CD14-positive monocyte (primary cell): ENCODE results near the gene LHX6. TPM values are rescaled to one million over a fixed set of nuclear protein-coding genes. Genes with fewer than 3 reads are reported as not detected.

ENCODE experiments used
- DNase-seq, 3 donors: peaks; one replicate each; pipeline ENCODE4 v3.0.0-alpha.2; 2011 to 2022
- H2AFZ ChIP-seq: 2 replicates; pipeline ENCODE4 v1.6.0; 2012; ENCODE audit warnings: mild to moderate bottlenecking, low read depth, low read length, inconsistent platforms; ENCODE audit not compliant: insufficient read depth, poor library complexity, severe bottlenecking
- H3K27ac ChIP-seq, 2 donors: 1 replicate in 1 of 2; 2 replicates in 1 of 2; pipeline ENCODE4 v1.5.1; 2012 to 2013; ENCODE audit warnings: low read length in 2 of 2, control low read depth in 1 of 2, inconsistent platforms in 1 of 2, low read depth in 1 of 2, mild to moderate bottlenecking in 1 of 2
- H3K27me3 ChIP-seq, 2 donors: one replicate each; pipeline versions ENCODE4 v1.6.0 to v1.6.1; 2011 to 2013; ENCODE audit warnings: low read length in 2 of 2; ENCODE audit not compliant: control insufficient read depth in 2 of 2, insufficient read depth in 2 of 2
- H3K36me3 ChIP-seq, 2 donors: replicated peaks in 1 of 2; 1 replicate in 1 of 2; 2 replicates in 1 of 2; pipeline versions ENCODE4 v1.5.1 to v1.6.1; 2012 to 2013; ENCODE audit warnings: low read length in 2 of 2, control low read depth in 1 of 2, inconsistent platforms in 1 of 2, mild to moderate bottlenecking in 1 of 2; ENCODE audit not compliant: insufficient read depth in 2 of 2, control insufficient read depth in 1 of 2
- H3K4me1 ChIP-seq, 2 donors: 1 replicate in 1 of 2; 2 replicates in 1 of 2; pipeline versions ENCODE4 v1.5.1 to v1.6.1; 2012 to 2013; ENCODE audit warnings: low read length in 2 of 2, control low read depth in 1 of 2, inconsistent platforms in 1 of 2, mild to moderate bottlenecking in 1 of 2, moderate library complexity in 1 of 2; ENCODE audit not compliant: insufficient read depth in 2 of 2, control insufficient read depth in 1 of 2
- H3K4me2 ChIP-seq: replicated peaks from 2 replicates; pipeline ENCODE3; 2012; ENCODE audit warnings: low read length, moderate library complexity, mild to moderate bottlenecking; ENCODE audit not compliant: poor library complexity, severe bottlenecking; ENCODE audit errors: extremely low read depth
- H3K4me3 ChIP-seq, 3 experiments: fragments of 200-600 bp in 1 of 3; sonication (generic) in 1 of 3; replicated peaks in 1 of 3; 1 replicate in 2 of 3; 2 replicates in 1 of 3; pipeline ENCODE4 v1.5.1; 2011 to 2013; ENCODE audit warnings: low read length in 3 of 3, mild to moderate bottlenecking in 3 of 3, control low read depth in 2 of 3, low read depth in 2 of 3, inconsistent platforms in 1 of 3, moderate library complexity in 1 of 3
- H3K79me2 ChIP-seq: 2 replicates; pipeline ENCODE4 v1.6.0; 2012; ENCODE audit warnings: mild to moderate bottlenecking, control low read depth, inconsistent platforms, low read length, moderate library complexity; ENCODE audit not compliant: insufficient read depth
- H3K9ac ChIP-seq: 2 replicates; pipeline ENCODE4 v1.6.0; 2017; ENCODE audit warnings: low read length, mild to moderate bottlenecking; ENCODE audit not compliant: insufficient read depth, poor library complexity, severe bottlenecking
- H3K9me3 ChIP-seq, 2 donors: replicated peaks in 1 of 2; 1 replicate in 1 of 2; 2 replicates in 1 of 2; pipeline versions ENCODE4 v1.5.1 to v1.6.1; 2012 to 2013; ENCODE audit warnings: low read length in 2 of 2, control low read depth in 1 of 2; ENCODE audit not compliant: control insufficient read depth in 1 of 2, insufficient read depth in 1 of 2
- H4K20me1 ChIP-seq: 2 replicates; pipeline ENCODE4 v1.6.0; 2012; ENCODE audit warnings: mild to moderate bottlenecking, low read length, control low read depth, moderate library complexity; ENCODE audit not compliant: insufficient read depth
- H3K27ac Mint-ChIP-seq, 7 donors: one replicate each; pipeline ENCODE4 v1.8.0; 2020; ENCODE audit warnings: mild to moderate bottlenecking in 7 of 7, mixed read lengths in 7 of 7, moderate library complexity in 6 of 7, inconsistent platforms in 2 of 7
- H3K27me3 Mint-ChIP-seq, 3 donors: one replicate each; pipeline ENCODE4 v1.8.0; 2021 to 2022; ENCODE audit warnings: low read depth in 3 of 3, mild to moderate bottlenecking in 3 of 3, mixed read lengths in 3 of 3, moderate library complexity in 3 of 3, inconsistent platforms in 1 of 3
- H3K36me3 Mint-ChIP-seq, 2 donors: one replicate each; pipeline ENCODE4 v1.8.0; 2020; ENCODE audit warnings: mixed read lengths in 2 of 2, inconsistent platforms in 1 of 2, mild to moderate bottlenecking in 1 of 2
- H3K4me1 Mint-ChIP-seq: one replicate; pipeline ENCODE4 v1.8.0; 2020; ENCODE audit warnings: mild to moderate bottlenecking, mixed read lengths
- H3K4me3 Mint-ChIP-seq, 2 donors: one replicate each; pipeline ENCODE4 v1.8.0; 2020; ENCODE audit warnings: mild to moderate bottlenecking in 2 of 2, mixed read lengths in 2 of 2, moderate library complexity in 1 of 2
- H3K9me3 Mint-ChIP-seq, 7 donors: one replicate each; pipeline ENCODE4 v1.8.0; 2020 to 2022; ENCODE audit warnings: mixed read lengths in 7 of 7, mild to moderate bottlenecking in 6 of 7, moderate library complexity in 6 of 7, inconsistent platforms in 2 of 7
- WGBS: methylation state at CpG from one replicate; pipeline ENCODE4 v1.1.5; 2013; ENCODE audit warnings: missing lambda C conversion rate; ENCODE audit not compliant: insufficient coverage; 5-methylcytosine and 5-hydroxymethylcytosine counted together
- intact Hi-C, 2 donors: fragments of 100-400 bp; cut with micrococcal nuclease; formaldehyde crosslinking; loops; one replicate each; pipeline versions ENCODE4 v1.15.0 to v1.15.1; 2023
- polyA plus RNA-seq, 3 donors: library from polyadenylated mRNA; depleted of rRNA in 1 of 3; unstranded in 2 of 3; stranded (reverse) in 1 of 3; fragments of 300-500 nt in 2 of 3; fragments of >200 nt in 1 of 3; fragmentation: Illumina TruSeq in 2 of 3; gene quantifications; 1 replicate in 2 of 3; 2 replicates in 1 of 3; pipeline ENCODE4 v1.2.3, GENCODE V29; 2012 to 2021
- TF ChIP-seq, protein P1 (sequence below): fragments of 200-600 bp; IDR thresholded peaks from one replicate; pipeline ENCODE4 v1.8.0; 2022; ENCODE audit warnings: antibody characterized with exemption, mild to moderate bottlenecking

The LHX6 gene
- polyA plus RNA-seq, 3 donors = not detected

DNA sequence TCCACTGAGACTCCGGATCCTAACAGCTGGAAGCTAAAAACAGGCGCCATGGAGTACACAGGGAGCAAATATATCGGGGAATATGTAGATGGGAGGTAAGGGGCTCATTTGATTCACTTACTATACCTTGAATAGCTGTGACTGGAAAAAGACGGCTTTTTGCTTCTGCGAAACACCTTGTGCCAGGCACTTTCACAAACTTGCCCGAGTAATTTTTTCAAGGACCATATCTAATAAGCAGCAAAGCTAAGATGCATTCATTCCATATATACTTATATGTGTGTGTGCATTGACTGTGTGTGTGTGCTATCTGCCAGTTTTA lies 68.9 kb downstream of the LHX6 start:
- WGBS = 0% methylated on average over 2 of the region's 6 CpGs
- H3K27me3 Mint-ChIP-seq = peaks cover 11 to 14% (median 13%) of the 10 kb centered on the region in 3 donors
- Histone ChIP-seq H3K79me2 (peaks cover 34% of the 10 kb centered on the region), H3K4me2 (peak overlapping the region; percentile 89), H3K9me3 (no peaks in the 10 kb centered on the region), H3K36me3 (no peaks in the 10 kb centered on the region), H3K4me3 (peak overlapping the region in 2 of 3 experiments; percentile 67 to 94), H3K9ac (peak overlapping the region; percentile 89), H2AFZ (peak overlapping the region; percentile 100), H3K27me3 (peaks cover 0 to 2% of the 10 kb centered on the region in 2 donors), H3K4me1 (peaks cover 7 to 10% of the 10 kb centered on the region in 2 donors), H4K20me1 (peaks cover 26% of the 10 kb centered on the region), H3K27ac (peak overlapping the region in 1 of 2 donors; percentile 89)
- peaks cover 3 to 7% (median 4%) of the 10 kb centered on the region in 7 donors for H3K9me3 Mint-ChIP-seq
- TF ChIP-seq, protein P1, sequence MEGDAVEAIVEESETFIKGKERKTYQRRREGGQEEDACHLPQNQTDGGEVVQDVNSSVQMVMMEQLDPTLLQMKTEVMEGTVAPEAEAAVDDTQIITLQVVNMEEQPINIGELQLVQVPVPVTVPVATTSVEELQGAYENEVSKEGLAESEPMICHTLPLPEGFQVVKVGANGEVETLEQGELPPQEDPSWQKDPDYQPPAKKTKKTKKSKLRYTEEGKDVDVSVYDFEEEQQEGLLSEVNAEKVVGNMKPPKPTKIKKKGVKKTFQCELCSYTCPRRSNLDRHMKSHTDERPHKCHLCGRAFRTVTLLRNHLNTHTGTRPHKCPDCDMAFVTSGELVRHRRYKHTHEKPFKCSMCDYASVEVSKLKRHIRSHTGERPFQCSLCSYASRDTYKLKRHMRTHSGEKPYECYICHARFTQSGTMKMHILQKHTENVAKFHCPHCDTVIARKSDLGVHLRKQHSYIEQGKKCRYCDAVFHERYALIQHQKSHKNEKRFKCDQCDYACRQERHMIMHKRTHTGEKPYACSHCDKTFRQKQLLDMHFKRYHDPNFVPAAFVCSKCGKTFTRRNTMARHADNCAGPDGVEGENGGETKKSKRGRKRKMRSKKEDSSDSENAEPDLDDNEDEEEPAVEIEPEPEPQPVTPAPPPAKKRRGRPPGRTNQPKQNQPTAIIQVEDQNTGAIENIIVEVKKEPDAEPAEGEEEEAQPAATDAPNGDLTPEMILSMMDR = no peak
- H3K36me3 Mint-ChIP-seq = no peaks in the 10 kb centered on the region
- intact Hi-C loops = loop anchor here (5.0 kb wide), 3 partner anchors 63 to 102 kb away; partner anchors contain the start of genes MRRF (in 1 of the 2), RBM18 (in 1 of the 2) and TTLL11 (in 1 of the 2)
- peak overlapping the region in 6 of 7 donors; percentile 90 to 95 (median 94) for H3K27ac Mint-ChIP-seq
- H3K4me1 Mint-ChIP-seq = peaks cover 29% of the 10 kb centered on the region
- no peak for DNase-seq
- H3K4me3 Mint-ChIP-seq = peak overlapping the region; percentile 98 to 99

DNA sequence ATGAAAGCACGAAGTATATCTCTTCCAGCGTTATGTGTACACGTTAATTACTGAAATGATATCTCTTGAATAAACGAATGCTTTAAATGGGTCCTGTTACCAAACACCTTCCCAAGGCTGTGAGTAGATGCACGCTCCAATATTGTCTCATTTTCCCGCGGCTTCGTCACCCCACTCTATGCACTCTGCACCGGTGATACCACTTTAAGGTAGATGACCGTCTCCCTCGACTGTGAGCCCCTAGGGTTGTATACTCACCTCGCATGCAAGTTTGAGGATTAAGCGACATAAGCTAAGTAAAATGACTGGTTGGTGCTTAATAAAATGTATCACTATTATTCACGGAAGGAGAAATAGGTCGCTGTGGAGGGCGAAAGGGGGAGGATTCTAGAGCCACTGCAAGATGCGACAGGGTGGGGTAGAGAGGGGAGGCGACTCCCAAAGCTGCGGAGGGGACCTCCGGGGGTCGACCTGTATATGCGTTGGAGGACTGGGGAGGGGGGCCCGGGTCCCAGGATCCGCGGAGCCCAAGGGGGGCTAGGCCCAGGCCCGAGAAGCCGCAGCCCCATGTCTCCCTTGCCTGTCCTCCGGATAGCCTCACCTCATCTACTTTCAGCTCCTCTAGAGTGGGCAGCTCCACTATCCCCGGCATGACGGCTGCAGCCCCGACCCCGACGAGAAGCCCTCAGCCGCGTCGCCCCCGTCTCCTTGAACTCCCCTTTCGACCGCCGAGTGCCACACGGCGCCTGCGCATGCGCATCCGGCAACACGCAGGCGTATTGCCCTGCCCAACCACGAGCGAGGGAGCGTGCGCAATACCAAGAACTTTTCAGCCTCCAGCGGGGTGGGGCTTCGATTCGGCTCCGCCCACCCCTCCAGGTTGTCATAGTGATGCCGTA lies 69.5 kb downstream of the LHX6 start, which contains the start of the genes MORN5 and NDUFA8:
Gene MORN5, plus strand, starts transcription at position 883 of the 899 bp plus-strand sequence. CDS start 65 bp downstream, outside the sequence.
Gene NDUFA8, minus strand, starts transcription at position 754 of the 899 bp plus-strand sequence. Its CDS starts 102 bp downstream, at position 652.
- H3K36me3 ChIP-seq = no peaks in the 10 kb centered on the region
- Mint-ChIP-seq H3K27me3 (peaks cover 9 to 13% (median 11%) of the 10 kb centered on the region in 3 donors), H3K4me3 (peak within 1 kb of the TSS; percentile 98 to 99), H3K9me3 (peaks cover 3 to 7% (median 4%) of the 10 kb centered on the region in 7 donors), H3K27ac (peak within 1 kb of the TSS; percentile 88 to 95 (median 93)), H3K36me3 (no peaks in the 10 kb centered on the region), H3K4me1 (peaks cover 32% of the 10 kb centered on the region)
- peaks cover 7 to 10% of the 10 kb centered on the region in 2 donors for H3K4me1 ChIP-seq
- H3K4me3 ChIP-seq = peak within 1 kb of the TSS; percentile 67 to 94 (median 86)
- no peaks in the 10 kb centered on the region for H3K9me3 ChIP-seq
- intact Hi-C loops = loop anchor here (5.0 kb wide), 2 partner anchors 62 to 67 kb away; partner anchors contain the start of gene TTLL11 (in 1 of the 2)
- TF ChIP-seq, protein P1 = no peak
- peak within 1 kb of the TSS; percentile 100 for H2AFZ ChIP-seq
- peaks cover 38% of the 10 kb centered on the region for H3K79me2 ChIP-seq
- peaks cover 0 to under 1% of the 10 kb centered on the region in 2 donors for H3K27me3 ChIP-seq
- H3K9ac ChIP-seq = peak within 1 kb of the TSS; percentile 89
- 1% methylated on average over 39 of the region's 56 CpGs for WGBS
- DNase-seq = peak; percentile 94 to 97 (median 95)
- H3K27ac ChIP-seq = peak within 1 kb of the TSS; percentile 19 to 89
- H4K20me1 ChIP-seq = peaks cover 29% of the 10 kb centered on the region
- peak within 1 kb of the TSS; percentile 89 for H3K4me2 ChIP-seq
